Tibial nerve (tissue), 4 donors: Measurements from ENCODE around the gene PRKG1. TPM values are rescaled to one million over a fixed set of nuclear protein-coding genes. Genes with fewer than 3 reads are reported as not detected.

ENCODE experiments used
- DNase-seq, 2 donors: peaks; one replicate each; pipeline ENCODE4 v3.0.0-alpha.2; 2019; ENCODE audit warnings: low spot score in 2 of 2
- H3K27ac ChIP-seq, 4 donors: fragments of 200-600 bp; sonication (generic) in 3 of 4; one replicate each; pipeline ENCODE4 v1.5.1; 2017 to 2019; ENCODE audit warnings: mild to moderate bottlenecking in 1 of 4
- H3K27me3 ChIP-seq, 2 donors: fragments of 200-600 bp; sonication (generic) in 1 of 2; one replicate each; pipeline versions ENCODE4 v1.5.1 to v1.6.0; 2017 to 2019
- H3K36me3 ChIP-seq, 3 donors: fragments of 200-600 bp; sonication (generic); one replicate each; pipeline ENCODE4 v1.5.1; 2018 to 2019
- H3K4me1 ChIP-seq, 4 donors: fragments of 200-600 bp; sonication (generic) in 3 of 4; one replicate each; pipeline ENCODE4 v1.5.1; 2017 to 2019
- H3K4me3 ChIP-seq, 4 donors: fragments of 200-600 bp; sonication (generic) in 3 of 4; one replicate each; pipeline ENCODE4 v1.5.1; 2017 to 2019; ENCODE audit warnings: mild to moderate bottlenecking in 1 of 4, moderate library complexity in 1 of 4
- H3K9me3 ChIP-seq, 4 donors: fragments of 200-600 bp; sonication (generic) in 3 of 4; one replicate each; pipeline ENCODE4 v1.5.1; 2017 to 2019
- CTCF ChIP-seq, 5 experiments: fragments of 200-600 bp in 3 of 5; fragments of 450-650 bp in 2 of 5; sonication (generic) in 3 of 5; IDR thresholded peaks; one replicate each; pipeline ENCODE4 v1.5.1; 2016 to 2019; ENCODE audit warnings: antibody characterized with exemption in 5 of 5, mild to moderate bottlenecking in 3 of 5, moderate library complexity in 2 of 5
- EP300 ChIP-seq, 2 donors: sonication (generic); formaldehyde crosslinking; IDR thresholded peaks; one replicate each; pipeline ENCODE4 v1.6.1; 2017; ENCODE audit warnings: antibody characterized with exemption in 2 of 2, mild to moderate bottlenecking in 1 of 2
- POLR2A ChIP-seq, 2 donors: fragments of 450-650 bp; IDR thresholded peaks; one replicate each; pipeline ENCODE4 v1.6.1; 2017; ENCODE audit warnings: antibody characterized with exemption in 2 of 2, mild to moderate bottlenecking in 2 of 2, moderate library complexity in 2 of 2
- WGBS, 2 donors: methylation state at CpG; one replicate each; pipeline ENCODE4 v1.1.5; 2018; 5-methylcytosine and 5-hydroxymethylcytosine counted together
- total RNA-seq, 4 donors: library from RNA; depleted of rRNA; stranded (reverse); fragments of >200 nt; gene quantifications; one replicate each; pipeline ENCODE4 v1.1.0, GENCODE V29; 2016

Gene PRKG1
- total RNA-seq, 4 donors from 2014 or later, result 8.7 to 35.0 (median 14.8) TPM

GRCh38 chr10:51288511-51288910 lies 214.2 kb downstream of the PRKG1 start:
- Histone ChIP-seq H3K36me3 (no peaks in the 10 kb centered on the region), H3K27ac (no peak overlapping the region), H3K4me3 (no peak overlapping the region), H3K9me3 (no peaks in the 10 kb centered on the region), H3K27me3 (no peaks in the 10 kb centered on the region), H3K4me1 (no peaks in the 10 kb centered on the region)
- DNase-seq, result no peak
- TF ChIP-seq POLR2A (IDR thresholded peaks at IDR 0.05) (no peak), EP300 (IDR thresholded peaks at IDR 0.05) (no peak), CTCF (IDR thresholded peaks at IDR 0.05) (no peak)

- DNase-seq, result no peak
- 73 to 94% methylated on average over 1 of the region's 1 CpG for WGBS, 2 donors
Measured at GRCh38 chr10:51289519-51289918, 215.2 kb downstream of the PRKG1 start.

GRCh38 chr10:51291961-51292360 lies 217.7 kb downstream of the PRKG1 start:
- Histone ChIP-seq H3K4me1 (no peaks in the 10 kb centered on the region), H3K4me3 (no peak overlapping the region), H3K27me3 (no peaks in the 10 kb centered on the region), H3K9me3 (no peaks in the 10 kb centered on the region), H3K36me3 (no peaks in the 10 kb centered on the region), H3K27ac (no peak overlapping the region)
- 36 to 38% methylated on average over 2 of the region's 2 CpGs for WGBS, 2 donors
- TF ChIP-seq POLR2A (IDR thresholded peaks at IDR 0.05) (no peak), EP300 (IDR thresholded peaks at IDR 0.05) (no peak), CTCF (IDR thresholded peaks at IDR 0.05) (no peak)
- DNase-seq, result no peak

More at GRCh38 chr10:51289519-51289918, 215.2 kb downstream of the PRKG1 start:
- Histone ChIP-seq H3K9me3 (no peaks in the 10 kb centered on the region), H3K27ac (no peak overlapping the region), H3K36me3 (no peaks in the 10 kb centered on the region), H3K4me3 (no peak overlapping the region), H3K4me1 (no peaks in the 10 kb centered on the region), H3K27me3 (no peaks in the 10 kb centered on the region)
- no peak for TF ChIP-seq EP300 (IDR thresholded peaks at IDR 0.05)
- TF ChIP-seq POLR2A (IDR thresholded peaks at IDR 0.05), result no peak
- TF ChIP-seq CTCF (IDR thresholded peaks at IDR 0.05), result no peak

GRCh38 chr10:51297438-51297837 lies 223.2 kb downstream of the PRKG1 start:
- Histone ChIP-seq H3K4me3 (no peak overlapping the region), H3K4me1 (peaks cover 0 to 19% (median 2%) of the 10 kb centered on the region in 4 donors), H3K27me3 (no peaks in the 10 kb centered on the region), H3K27ac (no peak overlapping the region), H3K9me3 (no peaks in the 10 kb centered on the region), H3K36me3 (no peaks in the 10 kb centered on the region)
- TF ChIP-seq POLR2A (IDR thresholded peaks at IDR 0.05) (no peak), EP300 (IDR thresholded peaks at IDR 0.05) (no peak), CTCF (IDR thresholded peaks at IDR 0.05) (no peak)
- DNase-seq, result no peak
- WGBS, 2 donors, result 70 to 94% methylated on average over 2 of the region's 2 CpGs

- no peak for DNase-seq
- Histone ChIP-seq H3K36me3 (no peaks in the 10 kb centered on the region), H3K9me3 (no peaks in the 10 kb centered on the region), H3K4me1 (peaks cover 0 to 23% (median 4%) of the 10 kb centered on the region in 4 donors), H3K27ac (peak overlapping the region in 3 of 4 donors; percentile 5 to 68 (median 61)), H3K4me3 (no peak overlapping the region), H3K27me3 (no peaks in the 10 kb centered on the region)
- WGBS, 2 donors, result 14 to 23% methylated on average over 2 of the region's 2 CpGs
- TF ChIP-seq EP300 (IDR thresholded peaks at IDR 0.05) (no peak), CTCF (IDR thresholded peaks at IDR 0.05) (no peak), POLR2A (IDR thresholded peaks at IDR 0.05) (no peak)
Measured at GRCh38 chr10:51300617-51301304, 226.5 kb downstream of the PRKG1 start.
